Hepatocyte (in vitro differentiated cells): ENCODE results near the gene LIN28B. TPM values are rescaled to one million over a fixed set of nuclear protein-coding genes. Genes with fewer than 3 reads are reported as not detected.
A peak's percentile ranks its signal among the peaks of the same experiment; 100 is the strongest.
"Not testable (repeated sequence)": the region's sequence is repeated elsewhere in the genome, so short reads cannot be mapped to it uniquely, and the experiment has no call there.

Experiments used
- DNase-seq: peaks from one replicate; pipeline ENCODE4 v3.0.0-alpha.2; 2016; ENCODE audit warnings: low spot score
- H2AFZ ChIP-seq: fragments of 200-600 bp; sonication (generic); 2 replicates; pipeline ENCODE4 v1.6.0; 2016; ENCODE audit warnings: antibody characterized with exemption, mild to moderate bottlenecking
- H3K27ac ChIP-seq: fragments of 200-600 bp; sonication (generic); 2 replicates; pipeline ENCODE4 v1.5.1; 2016; ENCODE audit warnings: mild to moderate bottlenecking
- H3K27me3 ChIP-seq: fragments of 200-600 bp; sonication (generic); 2 replicates; pipeline ENCODE4 v1.6.1; 2016
- H3K36me3 ChIP-seq: fragments of 200-600 bp; sonication (generic); replicated peaks from 2 replicates; pipeline ENCODE4 v1.5.1; 2016; ENCODE audit warnings: low read depth; ENCODE audit not compliant: insufficient read depth
- H3K4me1 ChIP-seq: fragments of 200-600 bp; sonication (generic); 2 replicates; pipeline ENCODE4 v1.5.1; 2016; ENCODE audit warnings: mild to moderate bottlenecking, moderate library complexity; ENCODE audit not compliant: insufficient read depth
- H3K4me2 ChIP-seq: fragments of 200-600 bp; sonication (generic); 2 replicates; pipeline ENCODE4 v1.6.0; 2016
- H3K4me3 ChIP-seq: fragments of 200-600 bp; sonication (generic); 2 replicates; pipeline ENCODE4 v1.5.1; 2016; ENCODE audit warnings: mild to moderate bottlenecking
- H3K79me2 ChIP-seq: fragments of 200-600 bp; sonication (generic); 2 replicates; pipeline ENCODE4 v1.6.0; 2017; ENCODE audit warnings: mild to moderate bottlenecking
- H3K9me2 ChIP-seq: fragments of 200-600 bp; sonication (generic); replicated peaks from 2 replicates; pipeline ENCODE4 v1.6.0; 2017; ENCODE audit warnings: mild to moderate bottlenecking; ENCODE audit not compliant: insufficient read depth
- H3K9me3 ChIP-seq: fragments of 200-600 bp; sonication (generic); 2 replicates; pipeline ENCODE4 v1.5.1; 2016; ENCODE audit warnings: low read depth, mild to moderate bottlenecking
- H4K20me1 ChIP-seq: fragments of 200-600 bp; sonication (generic); 2 replicates; pipeline ENCODE4 v1.6.0; 2016; ENCODE audit warnings: mild to moderate bottlenecking; ENCODE audit not compliant: insufficient read depth, poor library complexity, severe bottlenecking
- EZH2 ChIP-seq: fragments of 200-600 bp; sonication (generic); IDR thresholded peaks from 2 replicates; pipeline ENCODE4 v1.6.1; 2016; ENCODE audit warnings: antibody characterized with exemption, mild to moderate bottlenecking, borderline replicate concordance
- EZH2phosphoT487 ChIP-seq: fragments of 200-600 bp; sonication (generic); IDR thresholded peaks from one replicate; pipeline ENCODE4 v1.6.1; 2018; ENCODE audit warnings: antibody characterized with exemption, mild to moderate bottlenecking, low read depth, moderate library complexity; ENCODE audit not compliant: unreplicated experiment, severe bottlenecking
- WGBS: methylation state at CpG from one replicate; pipeline ENCODE4 v1.1.6; 2016; ENCODE audit warnings: low lambda C conversion rate; ENCODE audit errors: missing lambda C conversion rate; 5-methylcytosine and 5-hydroxymethylcytosine counted together
- polyA plus RNA-seq: library from polyadenylated mRNA; unstranded; fragments of >200 nt; fragmentation: Nextera tagmentation; extraction: Ambion mirVana; gene quantifications from 2 replicates; pipeline ENCODE4 v1.2.1, GENCODE V29; 2016
- total RNA-seq: library from RNA; depleted of rRNA; stranded (reverse); fragments of >200 nt; gene quantifications from 2 replicates; pipeline ENCODE4 v1.2.3, GENCODE V29; 2014
- TF ChIP-seq, protein P1 (sequence below): fragments of 200-600 bp; sonication (generic); IDR thresholded peaks from 2 replicates; pipeline ENCODE4 v1.5.1; 2016; ENCODE audit warnings: antibody characterized with exemption, mild to moderate bottlenecking; ENCODE audit not compliant: poor library complexity

Gene LIN28B
- total and polyA plus RNA-seq, 2 experiments from 2014 or later: 1.8 to 8.9 TPM

DNA sequence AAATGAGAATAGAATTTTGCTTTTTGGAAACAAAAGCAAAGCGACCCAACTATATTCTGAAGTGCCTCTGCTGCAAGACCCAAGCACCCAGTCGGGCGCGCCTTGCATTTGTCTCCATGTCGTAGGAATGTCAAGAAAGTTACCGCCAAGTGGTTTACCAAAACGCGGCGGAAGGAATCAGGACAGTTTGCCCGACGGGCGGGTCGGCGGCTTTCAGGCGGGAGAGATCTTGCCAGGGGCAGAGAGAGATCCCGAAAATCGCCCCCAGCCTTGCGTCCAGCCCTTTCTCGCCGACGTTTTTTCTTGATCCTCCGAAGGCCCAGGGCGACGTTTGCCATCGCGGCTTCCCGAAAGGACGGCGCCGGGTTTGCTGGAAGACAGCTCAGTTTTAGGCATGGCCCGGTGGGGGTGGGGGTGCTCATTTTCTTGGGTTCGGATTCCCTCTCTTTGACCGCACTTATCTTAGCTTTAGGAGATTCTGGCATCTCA, 4.0 kb upstream of the LIN28B start:
- DNase-seq: peak; percentile 9
- peak overlapping the region; percentile 74 for H3K4me2 ChIP-seq
- no peaks in the 10 kb centered on the region for H3K79me2 ChIP-seq
- 4% methylated on average over 33 of the region's 33 CpGs for WGBS
- peaks cover 27% of the 10 kb centered on the region for H3K27me3 ChIP-seq
- no peaks in the 10 kb centered on the region for H3K9me3 ChIP-seq
- peak overlapping the region; percentile 4 for H3K4me3 ChIP-seq
- H3K9me2 ChIP-seq: no peaks in the 10 kb centered on the region
- H2AFZ ChIP-seq: peak overlapping the region; percentile 77
- TF ChIP-seq EZH2: peak; percentile 99
- TF ChIP-seq, protein P1, sequence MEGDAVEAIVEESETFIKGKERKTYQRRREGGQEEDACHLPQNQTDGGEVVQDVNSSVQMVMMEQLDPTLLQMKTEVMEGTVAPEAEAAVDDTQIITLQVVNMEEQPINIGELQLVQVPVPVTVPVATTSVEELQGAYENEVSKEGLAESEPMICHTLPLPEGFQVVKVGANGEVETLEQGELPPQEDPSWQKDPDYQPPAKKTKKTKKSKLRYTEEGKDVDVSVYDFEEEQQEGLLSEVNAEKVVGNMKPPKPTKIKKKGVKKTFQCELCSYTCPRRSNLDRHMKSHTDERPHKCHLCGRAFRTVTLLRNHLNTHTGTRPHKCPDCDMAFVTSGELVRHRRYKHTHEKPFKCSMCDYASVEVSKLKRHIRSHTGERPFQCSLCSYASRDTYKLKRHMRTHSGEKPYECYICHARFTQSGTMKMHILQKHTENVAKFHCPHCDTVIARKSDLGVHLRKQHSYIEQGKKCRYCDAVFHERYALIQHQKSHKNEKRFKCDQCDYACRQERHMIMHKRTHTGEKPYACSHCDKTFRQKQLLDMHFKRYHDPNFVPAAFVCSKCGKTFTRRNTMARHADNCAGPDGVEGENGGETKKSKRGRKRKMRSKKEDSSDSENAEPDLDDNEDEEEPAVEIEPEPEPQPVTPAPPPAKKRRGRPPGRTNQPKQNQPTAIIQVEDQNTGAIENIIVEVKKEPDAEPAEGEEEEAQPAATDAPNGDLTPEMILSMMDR: no peak
- peak; percentile 69 for TF ChIP-seq EZH2phosphoT487
- H4K20me1 ChIP-seq: no peaks in the 10 kb centered on the region
- H3K27ac ChIP-seq: no peak overlapping the region
- H3K4me1 ChIP-seq: no peaks in the 10 kb centered on the region
- no peaks in the 10 kb centered on the region for H3K36me3 ChIP-seq

DNA sequence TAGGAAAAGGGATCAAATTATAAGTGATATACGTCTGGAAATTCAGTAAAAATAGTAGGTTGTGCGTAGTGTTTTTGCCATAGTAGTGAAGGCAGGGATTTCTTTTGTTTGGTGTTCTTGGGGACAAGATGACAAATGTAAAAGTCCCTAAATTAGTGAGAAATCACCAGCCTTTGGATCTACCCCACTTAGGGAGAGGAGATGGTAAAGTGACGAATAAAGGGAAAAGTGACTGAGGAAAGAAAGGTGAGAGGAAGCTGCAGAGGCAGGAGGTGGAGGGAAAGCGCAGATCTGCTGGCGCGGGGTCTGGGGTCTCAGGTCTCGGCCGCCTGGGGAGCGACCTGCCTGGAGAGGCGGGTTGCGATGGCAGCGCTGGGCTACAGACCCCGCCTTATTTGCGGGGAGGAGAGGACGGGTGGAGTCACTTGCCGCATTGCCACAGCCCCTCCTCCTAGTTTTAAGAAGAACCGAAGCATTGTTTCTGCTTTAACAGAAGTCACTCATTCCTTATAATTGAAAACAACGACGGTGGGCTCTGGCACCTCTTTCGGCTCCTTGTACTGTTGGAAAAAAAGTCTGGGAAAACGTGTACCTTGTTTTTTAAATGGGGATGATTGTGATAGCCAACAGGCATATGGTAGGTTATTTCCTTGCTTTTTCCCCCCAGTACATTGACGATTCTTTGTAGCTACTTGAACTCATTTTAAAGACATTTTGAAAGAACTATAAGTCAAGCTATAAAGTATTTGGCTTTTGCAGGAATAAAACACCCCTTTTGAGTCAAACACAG, 3.3 kb upstream of the LIN28B start:
- not testable (repeated sequence) for H3K4me1 ChIP-seq, H3K9me2 ChIP-seq, H3K36me3 ChIP-seq, H3K9me3 ChIP-seq, H4K20me1 ChIP-seq, H3K79me2 ChIP-seq, H3K27ac ChIP-seq
- 3% methylated on average over 22 of the region's 22 CpGs for WGBS
- Histone ChIP-seq H3K27me3 (peaks cover 27% of the 10 kb centered on the region), H3K4me2 (peak overlapping the region; percentile 74), H3K4me3 (peak overlapping the region; percentile 4), H2AFZ (peak overlapping the region; percentile 77)
- peak; percentile 70 for TF ChIP-seq EZH2
- peak; percentile 19 for DNase-seq

DNA sequence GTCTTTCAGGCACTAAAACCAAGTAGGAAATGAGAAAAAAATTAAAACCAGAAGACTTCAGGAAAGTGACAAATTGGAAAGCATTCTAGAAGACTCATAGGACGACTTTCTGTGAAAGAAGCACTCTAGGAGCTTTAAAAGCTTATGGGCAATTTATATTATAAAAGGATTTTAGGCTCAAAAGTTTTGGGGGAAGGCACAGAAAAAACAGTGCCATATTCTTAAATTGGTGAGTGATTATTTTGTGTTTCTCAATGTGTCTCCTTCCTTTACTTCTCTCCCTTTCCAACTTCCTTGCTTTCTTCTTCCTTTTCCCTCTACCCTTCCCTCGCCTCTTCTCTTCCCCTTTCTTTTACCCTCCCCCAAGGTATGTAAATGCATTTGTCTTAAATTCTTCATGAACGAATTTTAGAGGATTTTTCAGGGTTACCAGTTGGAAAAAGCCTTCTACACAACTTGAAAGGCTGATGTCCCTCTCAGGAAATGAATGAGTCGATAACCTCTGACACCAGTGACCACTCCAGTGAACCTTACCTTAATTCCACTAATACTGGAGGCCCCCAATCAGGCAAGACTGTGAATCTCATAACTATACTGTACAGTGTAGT, 2.6 kb upstream of the LIN28B start:
- WGBS: 23% methylated on average over 4 of the region's 4 CpGs
- no peak overlapping the region for H2AFZ ChIP-seq

More for the DNA sequence above, 2.6 kb upstream of the LIN28B start:
- H4K20me1 ChIP-seq: no peaks in the 10 kb centered on the region
- H3K79me2 ChIP-seq: peaks cover 10% of the 10 kb centered on the region
- no peaks in the 10 kb centered on the region for H3K9me3 ChIP-seq
- no peak overlapping the region for H3K4me3 ChIP-seq
- TF ChIP-seq, protein P1: no peak
- no peak for TF ChIP-seq EZH2
- TF ChIP-seq EZH2phosphoT487: no peak
- H3K4me1 ChIP-seq: no peaks in the 10 kb centered on the region
- no peak overlapping the region for H3K27ac ChIP-seq
- DNase-seq: no peak
- H3K9me2 ChIP-seq: no peaks in the 10 kb centered on the region
- peak overlapping the region; percentile 74 for H3K4me2 ChIP-seq
- H3K27me3 ChIP-seq: peaks cover 27% of the 10 kb centered on the region
- no peaks in the 10 kb centered on the region for H3K36me3 ChIP-seq
